GM12873 (cell line): Measurements from ENCODE around the gene ANO2.

Experiments used
- CTCF ChIP-seq: IDR thresholded peaks from 2 replicates; pipeline ENCODE4 v1.5.1; 2012; ENCODE audit warnings: low read depth, mild to moderate bottlenecking, moderate library complexity, low read length, control low read depth; ENCODE audit not compliant: insufficient read depth; ENCODE audit errors: missing control alignments

Gene ANO2

GRCh38 chr12:5969974-5970690 is 25.1 kb upstream of the ANO2 start:
- TF ChIP-seq CTCF, result no peak

- TF ChIP-seq CTCF, result no peak
Measured at GRCh38 chr12:5969156-5969973, 24.3 kb upstream of the ANO2 start.

- TF ChIP-seq CTCF, result no peak
Measured at GRCh38 chr12:5967645-5968415, 22.8 kb upstream of the ANO2 start.

- no peak for TF ChIP-seq CTCF
Measured at GRCh38 chr12:5966486-5967095, 21.5 kb upstream of the ANO2 start.

GRCh38 chr12:5965950-5966383 is 20.9 kb upstream of the ANO2 start:
- TF ChIP-seq CTCF, result peak; percentile 89

GRCh38 chr12:5964913-5965900 is 20.1 kb upstream of the ANO2 start:
- TF ChIP-seq CTCF, result no peak
